A549 (cell line): ENCODE data around the gene NDUFC2. TPM values are rescaled to one million over a fixed set of nuclear protein-coding genes. Genes with fewer than 3 reads are reported as not detected.

ENCODE experiments used
- ATAC-seq, 2 experiments: fragments of 200-7000 bp in 1 of 2; fragments of >200 bp in 1 of 2; cut with Nextera tagmentation in 1 of 2; cut with Tn5 transposase in 1 of 2; 3 replicates each; pipeline versions ENCODE4 v1.8.0 to v1.9.1; 2018 to 2020; ENCODE audit warnings: mild to moderate bottlenecking in 1 of 2, moderate library complexity in 1 of 2
- CTCF ChIA-PET: fragments of 300-600 bp; sonication (Branson Sonifier 250); formaldehyde crosslinking; extraction: SDS; loops from one replicate; lab custom pipeline; 2021; ENCODE audit warnings: antibody characterized with exemption, inconsistent platforms; lab: Yijun Ruan, JAX
- POLR2A ChIA-PET: fragments of 350-600 bp; formaldehyde crosslinking; extraction: SDS; loops from one replicate; lab custom pipeline; 2021; ENCODE audit warnings: antibody characterized with exemption, inconsistent platforms; lab: Yijun Ruan, JAX
- DNase-seq, 2 experiments: peaks; one replicate each; pipeline versions ENCODE4 v3.0.0 to v3.0.0-alpha.2; 2011 to 2016; ENCODE audit warnings: low read depth in 1 of 2, low spot score in 1 of 2
- FAIRE-seq: peaks from 2 replicates; lab custom pipeline; 2011; peaks lifted over from hg19 to GRCh38; lab: Jason Lieb, UNC
- H3K27ac ChIP-seq, 2 experiments: fragments of >200 bp; sonication (Bioruptor Twin); formaldehyde crosslinking; 3 replicates each; pipeline ENCODE4 v1.5.1; 2016 to 2017
- H3K4me1 ChIP-seq: fragments of >200 bp; sonication (Bioruptor Twin); formaldehyde crosslinking; 3 replicates; pipeline ENCODE4 v1.6.1; 2016
- H3K4me2 ChIP-seq: fragments of >200 bp; sonication (Bioruptor Twin); formaldehyde crosslinking; 3 replicates; pipeline ENCODE4 v1.6.1; 2016
- H3K4me3 ChIP-seq: fragments of >200 bp; sonication (Bioruptor Twin); formaldehyde crosslinking; 3 replicates; pipeline ENCODE4 v1.5.1; 2016
- H3K9me3 ChIP-seq: fragments of >200 bp; sonication (Bioruptor Twin); formaldehyde crosslinking; 3 replicates; pipeline ENCODE4 v1.6.1; 2016
- BCL3 ChIP-seq: fragments of >200 bp; sonication (Bioruptor Twin); formaldehyde crosslinking; IDR thresholded peaks from 3 replicates; pipeline ENCODE4 v1.6.1; 2016
- CBX2 ChIP-seq: fragments of 200-600 bp; sonication (generic); IDR thresholded peaks from 2 replicates; pipeline ENCODE4 v1.6.1; 2016; ENCODE audit warnings: low read depth, mild to moderate bottlenecking, borderline replicate concordance
- CHD2 ChIP-seq: fragments of 150-350 bp; IDR thresholded peaks from 2 replicates; pipeline ENCODE4 v1.6.1; 2014; ENCODE audit warnings: low read length; ENCODE audit not compliant: partially characterized antibody
- CTCF ChIP-seq: fragments of >200 bp; sonication (Bioruptor Twin); formaldehyde crosslinking; IDR thresholded peaks from 3 replicates; pipeline ENCODE4 v1.5.1; 2016
- EHMT2 ChIP-seq: fragments of 200-600 bp; sonication (generic); IDR thresholded peaks from 2 replicates; pipeline ENCODE4 v1.6.1; 2016; ENCODE audit warnings: antibody characterized with exemption, low read depth, mild to moderate bottlenecking, moderate library complexity
- FOSL2 ChIP-seq, 2 experiments: fragments of 450-650 bp in 1 of 2; fragments of >200 bp in 1 of 2; sonication (Bioruptor Twin) in 1 of 2; formaldehyde crosslinking; IDR thresholded peaks; 2 replicates each; pipeline versions ENCODE4 v1.5.0 to v1.6.1; 2016 to 2020; ENCODE audit warnings: mild to moderate bottlenecking in 1 of 2, moderate library complexity in 1 of 2
- HDAC2 ChIP-seq: fragments of 200-600 bp; sonication (generic); IDR thresholded peaks from 2 replicates; pipeline ENCODE4 v1.6.1; 2016
- HES2 ChIP-seq: fragments of >200 bp; sonication (Bioruptor Twin); formaldehyde crosslinking; IDR thresholded peaks from 2 replicates; pipeline ENCODE4 v1.6.1; 2016
- HEYL ChIP-seq: fragments of 250-450 bp; sonication (Bioruptor Pico); IDR thresholded peaks from 2 replicates; pipeline ENCODE4 v1.8.0; 2021; ENCODE audit warnings: mild to moderate bottlenecking, moderate library complexity
- HOXB13 ChIP-seq: fragments of 250-450 bp; sonication (Bioruptor Pico); IDR thresholded peaks from 2 replicates; pipeline ENCODE4 v1.5.0; 2020; ENCODE audit warnings: low read depth, mild to moderate bottlenecking, moderate library complexity
- HOXB5 ChIP-seq: fragments of 250-450 bp; sonication (Bioruptor Pico); IDR thresholded peaks from 2 replicates; pipeline ENCODE4 v1.5.0; 2020; ENCODE audit warnings: mild to moderate bottlenecking, moderate library complexity
- JUNB ChIP-seq: fragments of >200 bp; sonication (Bioruptor Twin); formaldehyde crosslinking; IDR thresholded peaks from 2 replicates; pipeline ENCODE4 v1.6.1; 2016
- KDM1A ChIP-seq: fragments of 200-600 bp; sonication (generic); IDR thresholded peaks from 2 replicates; pipeline ENCODE4 v1.6.1; 2016; ENCODE audit warnings: low read depth, mild to moderate bottlenecking
- PHF8 ChIP-seq: fragments of 200-600 bp; sonication (generic); IDR thresholded peaks from 2 replicates; pipeline ENCODE4 v1.6.1; 2016; ENCODE audit warnings: low read depth, mild to moderate bottlenecking, antibody characterized with exemption, moderate library complexity, borderline replicate concordance
- POLR2AphosphoS2 ChIP-seq: conservative IDR thresholded peaks from 2 replicates; pipeline ENCODE4 v1.6.1; 2012; ENCODE audit warnings: low read length, improper control_type of control experiment, inconsistent platforms
- RARB ChIP-seq: fragments of 250-450 bp; sonication (Bioruptor Pico); IDR thresholded peaks from 2 replicates; pipeline ENCODE4 v1.8.0; 2021; ENCODE audit warnings: mild to moderate bottlenecking, moderate library complexity
- ZFP36 ChIP-seq: fragments of 450-650 bp; IDR thresholded peaks from 2 replicates; pipeline ENCODE4 v1.6.1; 2014; ENCODE audit warnings: borderline replicate concordance; ENCODE audit not compliant: partially characterized antibody
- ZNF302 ChIP-seq: fragments of 250-450 bp; sonication (Bioruptor Pico); IDR thresholded peaks from 2 replicates; pipeline ENCODE4 v1.9.0; 2021; ENCODE audit warnings: inconsistent platforms, mild to moderate bottlenecking, moderate library complexity
- WGBS: methylation state at CpG from one replicate; pipeline ENCODE4 v1.1.6; 2017; ENCODE audit errors: missing lambda C conversion rate; 5-methylcytosine and 5-hydroxymethylcytosine counted together
- polyA plus RNA-seq, 4 experiments: library from polyadenylated mRNA; depleted of rRNA in 3 of 4; stranded (reverse); fragments of >200 nt; fragmentation: RNase III in 1 of 4; extraction: RNeasy Plus Mini Kit Qiagen cat#74134 plus additional on column Dnase treatment in 1 of 4; gene quantifications; 2 replicates in 3 of 4; 3 replicates in 1 of 4; pipeline ENCODE4 v1.2.3, GENCODE V29; 2011 to 2017

Gene NDUFC2
- polyA plus RNA-seq, 2 of the 4 experiments (the other 2 are of a cell fraction) = 148 to 277 TPM

- FAIRE-seq (no peak), ATAC-seq (no peak), DNase-seq (no peak)
- no peaks in the 10 kb centered on the region for H3K9me3 ChIP-seq
- ChIA-PET CTCF (interaction anchor here (3.3 kb wide), 1 partner anchor 10 kb away, joined by 21 read pairs; no protein-coding TSS in a partner anchor), POLR2A (no interaction called here)
- H3K4me3 ChIP-seq = no peak overlapping the region
- WGBS = 69% methylated on average over 3 of the region's 3 CpGs
- no peak overlapping the region for H3K27ac ChIP-seq
- H3K4me1 ChIP-seq = peaks cover 8% of the 10 kb centered on the region
- no peak overlapping the region for H3K4me2 ChIP-seq
- TF ChIP-seq ZFP36 = no peak
- TF ChIP-seq CHD2 = no peak
- no peak for TF ChIP-seq BCL3
- TF ChIP-seq CTCF = no peak
- TF ChIP-seq, all 56 proteins: peak for 0
Observed at GRCh38 chr11:78056093-78056492, 23.6 kb downstream of the NDUFC2 start.

- ChIA-PET CTCF (interaction anchor here (0.6 to 3.3 kb wide), 3 partner anchors 9 to 580 kb away, joined by 3 to 21 read pairs (median 4); no protein-coding TSS in a partner anchor), POLR2A (no interaction called here)
- Histone ChIP-seq H3K4me3 (no peak overlapping the region), H3K4me1 (peaks cover 12% of the 10 kb centered on the region), H3K4me2 (no peak overlapping the region), H3K9me3 (no peaks in the 10 kb centered on the region), H3K27ac (no peak overlapping the region)
- 69% methylated on average over 4 of the region's 4 CpGs for WGBS
- TF ChIP-seq EHMT2 (no peak), HES2 (no peak), PHF8 (no peak), JUNB (no peak), KDM1A (no peak), POLR2AphosphoS2 (no peak), HOXB13 (no peak), HOXB5 (CRISPR knock-in tag) (no peak), HEYL (no peak), RARB (CRISPR knock-in tag) (no peak), CBX2 (no peak), CHD2 (no peak), HDAC2 (no peak)
- FAIRE-seq = no peak
- ATAC-seq = no peak
- no peak for DNase-seq
Observed at GRCh38 chr11:78054971-78055370, 24.7 kb downstream of the NDUFC2 start.

- no peak for ATAC-seq
- CTCF ChIA-PET = interaction anchor here (0.6 to 1.1 kb wide), 3 partner anchors 11 to 275 kb away, joined by 3 to 6 read pairs (median 4); no protein-coding TSS in a partner anchor
Observed at GRCh38 chr11:78050964-78051831, 28.5 kb downstream of the NDUFC2 start.

More at GRCh38 chr11:78050964-78051831, 28.5 kb downstream of the NDUFC2 start:
- POLR2A ChIA-PET = no interaction called here
- Histone ChIP-seq H3K27ac (peak overlapping the region; percentile 36 to 60; a peak in 4 of 6 replicates), H3K9me3 (no peaks in the 10 kb centered on the region), H3K4me3 (no peak overlapping the region), H3K4me2 (peak overlapping the region; percentile 36; the same call in 2 of the 3 replicates), H3K4me1 (peaks cover 12% of the 10 kb centered on the region)
- WGBS = 84% methylated on average over 6 of the region's 6 CpGs
- TF ChIP-seq FOSL2 (IDR thresholded peaks at IDR 0.05) (no peak), FOSL2 (CRISPR knock-in tag; IDR thresholded peaks at IDR 0.05) (0 out of 2 replicates have a peak, but pooled peaks have one; percentile 8), ZNF302 (CRISPR knock-in tag) (no peak)
- no peak for FAIRE-seq
- no peak for DNase-seq
